Kidney epithelial cell (primary cell): ENCODE data around the gene ADSS1. TPM values are rescaled to one million over a fixed set of nuclear protein-coding genes. Genes with fewer than 3 reads are reported as not detected.

ENCODE experiments used
- DNase-seq: peaks from one replicate; pipeline ENCODE4 v3.0.0-alpha.2; 2010; ENCODE audit warnings: low read depth
- H3K27me3 ChIP-seq: 2 replicates; pipeline ENCODE4 v1.6.0; 2011; ENCODE audit warnings: low read length; ENCODE audit not compliant: control insufficient read depth, insufficient read depth
- H3K36me3 ChIP-seq: 2 replicates; pipeline ENCODE4 v1.5.1; 2011; ENCODE audit warnings: low read length; ENCODE audit not compliant: control insufficient read depth, insufficient read depth
- H3K4me3 ChIP-seq: 2 replicates; pipeline ENCODE4 v1.5.1; 2011; ENCODE audit warnings: low read depth, mild to moderate bottlenecking, control low read depth, low read length
- total RNA-seq: library from RNA; depleted of rRNA; stranded (reverse); fragments of >200 nt; gene quantifications from 2 replicates; pipeline ENCODE4 v1.2.3, GENCODE V29; 2015
- TF ChIP-seq, protein P1 (sequence below): IDR thresholded peaks from 2 replicates; pipeline ENCODE4 v1.5.1; 2011; ENCODE audit warnings: mild to moderate bottlenecking, moderate library complexity, low read length, control low read depth, inconsistent platforms; ENCODE audit not compliant: insufficient read depth, poor library complexity, severe bottlenecking

The ADSS1 gene
- total RNA-seq, 1 donor from 2014 or later = 10.3 TPM

DNA sequence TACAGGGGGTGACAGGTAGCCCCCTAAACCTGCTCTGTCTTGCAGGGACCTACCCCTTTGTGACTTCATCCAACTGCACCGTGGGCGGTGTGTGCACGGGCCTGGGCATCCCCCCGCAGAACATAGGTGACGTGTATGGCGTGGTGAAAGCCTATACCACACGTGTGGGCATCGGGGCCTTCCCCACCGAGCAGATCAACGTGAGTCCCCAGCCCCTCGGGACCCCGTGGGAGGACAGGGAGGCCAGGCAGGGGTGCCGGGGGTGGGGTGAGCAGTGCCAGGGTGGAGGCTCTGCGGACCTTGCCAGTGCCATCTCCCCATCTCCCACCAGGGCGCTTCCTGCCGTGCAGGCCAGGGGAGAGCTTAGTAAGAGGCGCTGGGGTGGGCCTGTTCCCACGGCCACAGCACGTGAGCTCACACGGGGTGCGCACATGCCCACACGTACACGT lies 17.8 kb downstream of the ADSS1 start:
- DNase-seq = no peak
- no peaks in the 10 kb centered on the region for H3K36me3 ChIP-seq

DNA sequence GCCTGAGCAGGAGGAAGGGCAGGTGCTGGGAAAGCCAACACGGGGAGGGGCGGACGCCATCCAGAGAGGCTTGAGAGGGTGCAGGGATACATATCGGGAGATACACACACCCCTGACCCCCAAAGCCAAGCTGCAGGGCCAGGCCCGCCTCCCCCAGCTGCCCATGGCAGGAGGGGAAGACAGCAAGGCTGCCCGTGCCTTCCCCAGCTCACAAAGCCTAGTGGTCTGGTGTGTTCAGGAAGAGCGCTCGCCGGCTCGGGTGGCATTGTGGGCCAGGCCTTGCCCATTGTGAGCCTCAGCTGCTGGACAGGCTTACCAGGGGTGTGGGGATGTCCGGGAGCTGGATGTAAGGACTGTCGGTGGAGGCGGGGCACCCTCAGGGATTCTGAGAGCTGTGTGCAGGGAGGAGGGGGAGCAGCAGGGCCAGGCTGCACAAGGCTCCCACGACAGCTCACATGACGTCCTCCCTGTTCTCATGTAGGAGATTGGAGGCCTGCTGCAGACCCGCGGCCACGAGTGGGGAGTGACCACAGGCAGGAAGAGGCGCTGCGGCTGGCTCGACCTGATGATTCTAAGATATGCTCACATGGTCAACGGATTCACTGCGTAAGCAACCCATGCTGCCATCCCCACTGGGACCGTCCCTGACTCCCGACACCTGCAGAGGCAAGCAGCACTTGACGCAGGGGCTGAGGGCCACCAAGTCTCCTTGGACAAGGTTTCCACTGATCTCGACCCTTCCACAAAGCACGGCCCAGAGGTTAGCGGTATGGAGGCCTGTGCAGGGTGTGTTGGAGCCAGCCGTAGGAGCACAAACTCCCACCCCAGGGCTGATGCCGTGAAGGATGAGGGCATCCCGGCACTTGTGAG lies 18.8 kb downstream of the ADSS1 start:
- no peaks in the 10 kb centered on the region for H3K36me3 ChIP-seq
- TF ChIP-seq, protein P1, sequence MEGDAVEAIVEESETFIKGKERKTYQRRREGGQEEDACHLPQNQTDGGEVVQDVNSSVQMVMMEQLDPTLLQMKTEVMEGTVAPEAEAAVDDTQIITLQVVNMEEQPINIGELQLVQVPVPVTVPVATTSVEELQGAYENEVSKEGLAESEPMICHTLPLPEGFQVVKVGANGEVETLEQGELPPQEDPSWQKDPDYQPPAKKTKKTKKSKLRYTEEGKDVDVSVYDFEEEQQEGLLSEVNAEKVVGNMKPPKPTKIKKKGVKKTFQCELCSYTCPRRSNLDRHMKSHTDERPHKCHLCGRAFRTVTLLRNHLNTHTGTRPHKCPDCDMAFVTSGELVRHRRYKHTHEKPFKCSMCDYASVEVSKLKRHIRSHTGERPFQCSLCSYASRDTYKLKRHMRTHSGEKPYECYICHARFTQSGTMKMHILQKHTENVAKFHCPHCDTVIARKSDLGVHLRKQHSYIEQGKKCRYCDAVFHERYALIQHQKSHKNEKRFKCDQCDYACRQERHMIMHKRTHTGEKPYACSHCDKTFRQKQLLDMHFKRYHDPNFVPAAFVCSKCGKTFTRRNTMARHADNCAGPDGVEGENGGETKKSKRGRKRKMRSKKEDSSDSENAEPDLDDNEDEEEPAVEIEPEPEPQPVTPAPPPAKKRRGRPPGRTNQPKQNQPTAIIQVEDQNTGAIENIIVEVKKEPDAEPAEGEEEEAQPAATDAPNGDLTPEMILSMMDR = no peak
- no peaks in the 10 kb centered on the region for H3K27me3 ChIP-seq
- DNase-seq = no peak
- H3K4me3 ChIP-seq = no peak overlapping the region

More for the DNA sequence above, 17.8 kb downstream of the ADSS1 start:
- H3K4me3 ChIP-seq = no peak overlapping the region
- TF ChIP-seq, protein P1 = no peak
- H3K27me3 ChIP-seq = no peaks in the 10 kb centered on the region

DNA sequence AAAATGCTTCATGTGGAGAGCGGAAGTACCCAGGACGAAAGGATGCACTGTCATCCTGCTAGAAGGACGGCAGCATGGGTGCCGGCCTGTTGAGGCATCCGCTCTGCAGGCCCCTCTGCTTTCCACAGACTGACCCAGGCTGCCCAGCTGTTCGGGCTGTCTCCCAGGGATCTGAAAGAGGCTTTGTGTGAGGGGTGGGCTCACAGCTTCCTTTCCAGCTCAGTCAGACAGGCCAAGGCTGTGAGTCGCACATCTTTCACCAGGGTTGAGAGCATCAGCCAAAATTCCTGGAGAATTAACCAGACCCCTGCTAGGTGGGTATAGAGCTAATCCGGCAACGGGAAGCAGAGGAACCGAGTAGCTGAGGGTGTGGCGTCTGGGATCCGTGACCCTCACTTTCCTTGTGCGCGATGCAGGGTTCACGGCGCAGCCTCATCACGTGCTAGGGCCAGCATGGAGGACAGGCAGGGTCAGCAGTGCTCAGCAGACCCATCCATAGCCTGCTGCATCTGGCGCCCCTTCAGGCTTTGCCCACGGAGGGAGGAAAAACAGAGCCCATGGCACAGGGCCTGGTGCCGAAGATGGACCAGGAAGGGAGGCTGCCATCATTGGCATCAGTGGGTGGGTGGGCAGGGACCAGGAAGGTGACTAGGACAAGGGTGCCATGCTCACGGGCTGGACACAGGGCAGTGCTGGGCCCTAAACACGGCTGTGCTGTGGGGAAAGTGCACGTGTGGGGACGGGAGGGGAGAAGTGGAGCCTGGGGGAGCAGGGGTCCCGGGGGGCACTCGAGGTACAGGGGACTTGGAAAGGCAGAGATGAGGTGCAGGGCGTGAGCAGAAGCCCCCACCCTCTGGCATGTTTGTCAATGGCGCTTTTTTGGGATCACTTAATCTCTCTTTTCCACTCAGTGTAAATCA lies 19.7 kb downstream of the ADSS1 start:
- TF ChIP-seq, protein P1 = no peak
- Histone ChIP-seq H3K36me3 (no peaks in the 10 kb centered on the region), H3K27me3 (no peaks in the 10 kb centered on the region), H3K4me3 (no peak overlapping the region)
- DNase-seq = no peak

DNA sequence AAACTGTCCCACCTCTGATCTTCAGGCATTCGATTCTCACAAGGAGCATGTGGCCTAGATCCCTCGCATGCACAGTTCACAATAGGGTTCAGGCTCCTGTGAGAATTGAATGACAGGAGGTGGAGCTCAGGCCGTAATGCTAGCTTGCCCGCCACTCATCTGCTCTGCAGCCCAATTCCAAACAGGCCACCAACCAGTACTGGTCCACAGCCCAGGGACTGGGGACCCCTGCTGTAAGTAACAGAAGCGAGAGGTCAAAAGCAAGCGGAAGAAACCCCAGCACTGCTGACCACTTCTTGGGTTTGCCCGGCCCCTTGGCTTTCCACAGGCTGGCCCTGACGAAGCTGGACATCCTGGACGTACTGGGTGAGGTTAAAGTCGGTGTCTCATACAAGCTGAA lies 20.5 kb downstream of the ADSS1 start:
- H3K4me3 ChIP-seq = no peak overlapping the region
- H3K27me3 ChIP-seq = no peaks in the 10 kb centered on the region
- no peak for DNase-seq
- H3K36me3 ChIP-seq = no peaks in the 10 kb centered on the region
- TF ChIP-seq, protein P1 = no peak

DNA sequence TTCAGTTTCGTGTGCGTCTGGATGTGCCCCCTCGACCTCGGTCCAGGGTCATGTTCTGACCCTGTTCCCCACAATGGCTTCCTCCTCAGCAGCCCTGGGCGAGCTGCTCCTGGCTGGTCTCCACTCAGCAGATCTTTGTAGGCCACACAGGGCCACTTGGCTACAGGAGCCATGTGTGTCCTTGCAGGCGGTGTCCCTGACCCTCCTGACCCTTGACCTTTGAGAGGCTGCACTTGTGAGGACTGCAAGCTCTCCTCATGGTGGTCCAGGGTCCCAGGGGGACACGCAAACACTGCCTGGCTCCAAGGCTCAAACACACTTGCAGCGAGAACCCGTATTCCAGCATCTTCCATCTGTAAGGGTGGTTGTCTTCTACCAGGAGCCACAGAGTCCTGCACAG lies 21.4 kb downstream of the ADSS1 start:
- no peak overlapping the region for H3K4me3 ChIP-seq
- no peak for DNase-seq
- H3K36me3 ChIP-seq = no peaks in the 10 kb centered on the region
- H3K27me3 ChIP-seq = no peaks in the 10 kb centered on the region
- TF ChIP-seq, protein P1 = no peak
